Right cardiac atrium (tissue), 5 donors: ENCODE measurements around the gene ZC3H10. TPM values are rescaled to one million over a fixed set of nuclear protein-coding genes. Genes with fewer than 3 reads are reported as not detected.

Experiments used
- ATAC-seq, 2 donors: fragments of 200-7000 bp; cut with Tn5 transposase; one replicate each; pipeline versions ENCODE4 v1.8.0 to v1.9.1; 2020; ENCODE audit warnings: moderate library complexity in 2 of 2, mild to moderate bottlenecking in 1 of 2
- DNase-seq, 3 donors: peaks; one replicate each; pipeline ENCODE4 v3.0.0-alpha.2; 2020
- H3K27ac ChIP-seq: one replicate; pipeline ENCODE4 v1.5.1; 2013; ENCODE audit warnings: mild to moderate bottlenecking, low read length, control low read depth, moderate library complexity
- H3K27me3 ChIP-seq: one replicate; pipeline ENCODE4 v1.6.1; 2013; ENCODE audit not compliant: control insufficient read depth, insufficient read depth
- H3K4me1 ChIP-seq: one replicate; pipeline ENCODE4 v1.6.1; 2013; ENCODE audit warnings: low read length; ENCODE audit not compliant: control insufficient read depth, insufficient read depth
- H3K4me3 ChIP-seq: one replicate; pipeline ENCODE4 v1.5.1; 2013; ENCODE audit warnings: low read length, control low read depth
- H3K9me3 ChIP-seq: one replicate; pipeline ENCODE4 v1.6.1; 2013; ENCODE audit warnings: low read length; ENCODE audit not compliant: control insufficient read depth
- WGBS: extraction: QIAGEN DNeasy Blood & Tissue Kit; methylation state at CpG from one replicate; pipeline ENCODE4 v1.1.7; 2013; 5-methylcytosine and 5-hydroxymethylcytosine counted together
- intact Hi-C, 4 donors: fragments of 100-400 bp; cut with DNase I; formaldehyde crosslinking; loops; one replicate each; pipeline versions ENCODE4 v1.11.0 to v1.14.0; 2022 to 2023
- polyA plus RNA-seq: library from polyadenylated mRNA; stranded (reverse); fragments of 200-250 nt; gene quantifications from one replicate; pipeline ENCODE4 v1.2.3, GENCODE V29; 2013
- total RNA-seq, 4 donors: library from RNA; stranded (reverse); fragmentation: NEBNext Ultra II Directional; extraction: Animal tissue kit (Norgen Biotek cat#: 25700); gene quantifications; one replicate each; pipeline ENCODE4 v1.2.1, GENCODE V29; 2021
- donor health status: healthy with polysubstance abuse.
- donor health status: DM: no; HTN: yes; CAD: no.
- donor health status: DM: no; HTN: no; CAD: no.
- donor health status: DM: no; HTN: yes; CAD: no; lungs with severe emphysema.
- donor health status: DM: yes; HTN: yes; CAD: no.

Gene ZC3H10
- total and polyA plus RNA-seq, 5 donors = 2.7 to 8.6 (median 6.7) TPM

GRCh38 chr12:56127485-56127887 is 9.4 kb downstream of the ZC3H10 start:
- H3K27ac ChIP-seq = peak overlapping the region; percentile 50
- H3K9me3 ChIP-seq = no peaks in the 10 kb centered on the region
- DNase-seq = no peak
- no peaks in the 10 kb centered on the region for H3K27me3 ChIP-seq
- ATAC-seq = no peak
- H3K4me1 ChIP-seq = no peaks in the 10 kb centered on the region
- peak overlapping the region; percentile 43 for H3K4me3 ChIP-seq
- WGBS = under 1% methylated on average over 8 of the region's 8 CpGs
- intact Hi-C loops = loop anchor here in 2 of 4 donors (5.0 to 10.0 kb wide), 2 partner anchors 57 to 335 kb away; partner anchors contain the start of gene SMARCC2 (in 1 of the 2)

- DNase-seq = peak; percentile 98 to 99 (median 99)
These were observed 10.0 kb downstream of the ZC3H10 start, which contains the start of gene ESYT1 for GRCh38 chr12:56127888-56128669. Gene ESYT1, plus strand, starts transcription at chr12:56128267. Its CDS starts 53 bp downstream, at chr12:56128320.

GRCh38 chr12:56128670-56129205 is 10.7 kb downstream of the ZC3H10 start:
- intact Hi-C loops = loop anchor here in 2 of 4 donors (2.0 to 10.0 kb wide), 3 partner anchors 30 to 334 kb away; partner anchors contain the start of genes MYL6 (in 1 of the 2) and SMARCC2 (in 1 of the 2)
- DNase-seq (peak; percentile 46 to 75 (median 72)), ATAC-seq (peak; percentile 17 to 31)
- H3K27me3 ChIP-seq = no peaks in the 10 kb centered on the region
- no peaks in the 10 kb centered on the region for H3K9me3 ChIP-seq
- peak overlapping the region; percentile 76 for H3K4me3 ChIP-seq
- WGBS = 0% methylated on average over 20 of the region's 20 CpGs
- peak overlapping the region; percentile 85 for H3K27ac ChIP-seq
- H3K4me1 ChIP-seq = no peaks in the 10 kb centered on the region

More at GRCh38 chr12:56127888-56128669, 10.0 kb downstream of the ZC3H10 start, which contains the start of gene ESYT1:
- no peaks in the 10 kb centered on the region for H3K27me3 ChIP-seq
- WGBS = under 1% methylated on average over 49 of the region's 49 CpGs
- H3K27ac ChIP-seq = peak within 1 kb of the TSS; percentile 85
- peak; percentile 96 to 97 for ATAC-seq
- intact Hi-C loops = loop anchor here in 2 of 4 donors (2.0 to 10.0 kb wide), 3 partner anchors 31 to 334 kb away; partner anchors contain the start of genes MYL6 (in 1 of the 2) and SMARCC2 (in 1 of the 2)
- H3K4me1 ChIP-seq = no peaks in the 10 kb centered on the region
- peak within 1 kb of the TSS; percentile 76 for H3K4me3 ChIP-seq
- H3K9me3 ChIP-seq = no peaks in the 10 kb centered on the region

- no peaks in the 10 kb centered on the region for H3K9me3 ChIP-seq
- peak overlapping the region; percentile 76 for H3K4me3 ChIP-seq
- no peaks in the 10 kb centered on the region for H3K4me1 ChIP-seq
- intact Hi-C loops = loop anchor here in 2 of 4 donors (2.0 to 10.0 kb wide), 3 partner anchors 29 to 333 kb away; partner anchors contain the start of genes MYL6 (in 1 of the 2) and SMARCC2 (in 1 of the 2)
- H3K27ac ChIP-seq = peak overlapping the region; percentile 85
- WGBS = 2% methylated on average over 29 of the region's 29 CpGs
- peak; percentile 57 to 68 for ATAC-seq
- H3K27me3 ChIP-seq = no peaks in the 10 kb centered on the region
- DNase-seq = peak; percentile 76 to 90 (median 88)
These were observed 11.3 kb downstream of the ZC3H10 start for GRCh38 chr12:56129206-56129941.

GRCh38 chr12:56129942-56130495 is 12.0 kb downstream of the ZC3H10 start:
- Histone ChIP-seq H3K4me1 (no peaks in the 10 kb centered on the region), H3K4me3 (peak overlapping the region; percentile 76), H3K9me3 (no peaks in the 10 kb centered on the region), H3K27ac (no peak overlapping the region), H3K27me3 (no peaks in the 10 kb centered on the region)
- DNase-seq (no peak), ATAC-seq (no peak)
- intact Hi-C loops = loop anchor here in 2 of 4 donors (2.0 to 10.0 kb wide), 3 partner anchors 29 to 332 kb away; partner anchors contain the start of genes MYL6 (in 1 of the 2) and SMARCC2 (in 1 of the 2)
- 58% methylated on average over 22 of the region's 22 CpGs for WGBS

DNA sequence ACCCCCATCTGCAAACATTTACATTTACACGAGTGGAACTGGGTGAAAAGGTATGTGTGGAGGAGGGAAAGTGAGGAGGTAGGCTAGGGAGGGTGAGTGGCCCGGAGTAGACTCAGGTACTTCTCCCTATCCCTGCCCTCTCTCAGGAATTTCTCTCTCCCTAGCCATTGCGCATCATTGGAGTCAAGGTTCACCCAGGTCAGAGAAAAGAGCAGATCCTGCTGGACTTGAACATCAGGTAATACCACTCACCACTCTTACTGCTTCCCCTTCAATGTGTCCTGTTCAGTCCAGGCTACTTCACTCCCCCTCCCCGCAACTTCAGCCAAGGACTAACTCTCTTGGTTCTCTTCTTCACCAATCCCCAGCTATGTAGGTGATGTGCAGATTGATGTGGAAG is 12.8 kb downstream of the ZC3H10 start:
- no peak overlapping the region for H3K4me3 ChIP-seq
- 89% methylated on average over 4 of the region's 4 CpGs for whole genome bisulfite sequencing

GRCh38 chr12:56134897-56135296 is 16.8 kb downstream of the ZC3H10 start:
- no peak for DNase-seq
- intact Hi-C loops = no loop called here
- ATAC-seq = no peak
- Histone ChIP-seq H3K4me3 (no peak overlapping the region), H3K27ac (no peak overlapping the region), H3K4me1 (no peaks in the 10 kb centered on the region), H3K9me3 (no peaks in the 10 kb centered on the region), H3K27me3 (no peaks in the 10 kb centered on the region)
- WGBS = 97% methylated on average over 6 of the region's 6 CpGs

More for the DNA sequence above, 12.8 kb downstream of the ZC3H10 start:
- intact Hi-C loops = no loop called here
- Histone ChIP-seq H3K27ac (no peak overlapping the region), H3K27me3 (no peaks in the 10 kb centered on the region), H3K4me1 (no peaks in the 10 kb centered on the region), H3K9me3 (no peaks in the 10 kb centered on the region)
- ATAC-seq = no peak
- no peak for DNase-seq

- Histone ChIP-seq H3K4me1 (peaks cover 2% of the 10 kb centered on the region), H3K27ac (no peak overlapping the region), H3K4me3 (no peak overlapping the region), H3K27me3 (no peaks in the 10 kb centered on the region), H3K9me3 (no peaks in the 10 kb centered on the region)
- ATAC-seq = no peak
- DNase-seq = peak in 1 of 3 donors; percentile 41
- intact Hi-C loops = no loop called here
- 96% methylated on average over 14 of the region's 14 CpGs for WGBS
These were observed 19.9 kb downstream of the ZC3H10 start for GRCh38 chr12:56137853-56138571.

- no peak overlapping the region for H3K27ac ChIP-seq
- 87% methylated on average over 19 of the region's 19 CpGs for WGBS
- peaks cover 5% of the 10 kb centered on the region for H3K4me1 ChIP-seq
- no peaks in the 10 kb centered on the region for H3K27me3 ChIP-seq
- H3K9me3 ChIP-seq = no peaks in the 10 kb centered on the region
- intact Hi-C loops = no loop called here
- ATAC-seq = peak in 1 of 2 donors; percentile 8
- DNase-seq = peak in 1 of 3 donors; percentile 42
- H3K4me3 ChIP-seq = no peak overlapping the region
These were observed 24.1 kb downstream of the ZC3H10 start for GRCh38 chr12:56141946-56142784.
